Measurements from ENCODE around the gene KIF23. TPM values are rescaled to one million over a fixed set of nuclear protein-coding genes. Genes with fewer than 3 reads are reported as not detected.

KIF23 gene
- total and polyA plus RNA-seq, 8 donors, result 3.5 to 69.2 (median 31.0) TPM

DNA sequence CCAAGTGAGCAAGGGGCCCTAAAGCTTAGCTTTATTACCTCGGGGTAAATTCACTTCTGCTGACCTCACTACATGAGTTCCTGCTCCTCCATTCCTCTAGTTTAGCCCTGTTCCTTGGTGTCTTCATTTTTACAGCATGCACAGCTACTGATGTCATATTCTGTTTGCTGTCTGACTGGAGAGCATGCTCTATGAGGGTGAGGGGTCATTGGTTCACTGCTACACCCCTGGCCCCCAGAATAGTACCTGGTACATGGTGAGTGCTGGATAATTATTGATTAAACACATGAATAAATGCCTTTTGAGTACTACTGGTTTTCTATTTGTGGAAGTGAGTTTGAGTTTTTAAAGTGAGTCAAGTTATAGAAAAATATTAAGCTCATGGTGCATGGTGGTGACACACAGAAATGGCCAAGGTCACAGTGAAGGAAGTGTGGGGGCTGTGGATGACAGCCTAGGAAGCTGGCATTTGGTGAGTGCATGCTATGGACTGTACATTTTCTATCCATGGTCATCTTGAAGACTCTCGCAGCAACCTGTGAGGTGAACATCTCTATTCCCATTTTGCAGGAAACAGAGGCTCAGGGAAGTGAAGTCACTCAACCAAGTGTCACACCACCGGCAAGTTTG, 72.4 kb downstream of the KIF23 start:
- H3K4me3 ChIP-seq, result no peak overlapping the region
- H3K27me3 ChIP-seq, result no peaks in the 10 kb centered on the region
- no peaks in the 10 kb centered on the region for H3K36me3 ChIP-seq
- TF ChIP-seq, protein P1, sequence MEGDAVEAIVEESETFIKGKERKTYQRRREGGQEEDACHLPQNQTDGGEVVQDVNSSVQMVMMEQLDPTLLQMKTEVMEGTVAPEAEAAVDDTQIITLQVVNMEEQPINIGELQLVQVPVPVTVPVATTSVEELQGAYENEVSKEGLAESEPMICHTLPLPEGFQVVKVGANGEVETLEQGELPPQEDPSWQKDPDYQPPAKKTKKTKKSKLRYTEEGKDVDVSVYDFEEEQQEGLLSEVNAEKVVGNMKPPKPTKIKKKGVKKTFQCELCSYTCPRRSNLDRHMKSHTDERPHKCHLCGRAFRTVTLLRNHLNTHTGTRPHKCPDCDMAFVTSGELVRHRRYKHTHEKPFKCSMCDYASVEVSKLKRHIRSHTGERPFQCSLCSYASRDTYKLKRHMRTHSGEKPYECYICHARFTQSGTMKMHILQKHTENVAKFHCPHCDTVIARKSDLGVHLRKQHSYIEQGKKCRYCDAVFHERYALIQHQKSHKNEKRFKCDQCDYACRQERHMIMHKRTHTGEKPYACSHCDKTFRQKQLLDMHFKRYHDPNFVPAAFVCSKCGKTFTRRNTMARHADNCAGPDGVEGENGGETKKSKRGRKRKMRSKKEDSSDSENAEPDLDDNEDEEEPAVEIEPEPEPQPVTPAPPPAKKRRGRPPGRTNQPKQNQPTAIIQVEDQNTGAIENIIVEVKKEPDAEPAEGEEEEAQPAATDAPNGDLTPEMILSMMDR (IDR thresholded peaks at IDR 0.05), result no peak
- intact Hi-C loops (cut with DNase I), result no loop called here
- no peaks in the 10 kb centered on the region for H3K9me3 ChIP-seq
- DNase-seq, result no peak
- H3K27ac ChIP-seq, result no peak overlapping the region
- no peak for ATAC-seq
- H3K4me1 ChIP-seq, result peaks cover 0 to 6% of the 10 kb centered on the region in 2 donors

GRCh38 chr15:69489073-69489571, 75.0 kb downstream of the KIF23 start:
- Histone ChIP-seq H3K4me3 (no peak overlapping the region), H3K36me3 (no peaks in the 10 kb centered on the region), H3K9me3 (no peaks in the 10 kb centered on the region), H3K27ac (no peak overlapping the region), H3K4me1 (peaks cover 0 to 6% of the 10 kb centered on the region in 2 donors), H3K27me3 (no peaks in the 10 kb centered on the region)
- DNase-seq, result no peak
- ATAC-seq, result no peak
- intact Hi-C loops (cut with DNase I), result no loop called here
- TF ChIP-seq, protein P1 (IDR thresholded peaks at IDR 0.05), result no peak

GRCh38 chr15:69490356-69491037, 76.3 kb downstream of the KIF23 start:
- Histone ChIP-seq H3K27me3 (no peaks in the 10 kb centered on the region), H3K36me3 (no peaks in the 10 kb centered on the region), H3K27ac (no peak overlapping the region), H3K9me3 (no peaks in the 10 kb centered on the region), H3K4me3 (no peak overlapping the region), H3K4me1 (peaks cover 0 to 6% of the 10 kb centered on the region in 2 donors)
- TF ChIP-seq, protein P1 (IDR thresholded peaks at IDR 0.05), result no peak
- DNase-seq (no peak), ATAC-seq (peak; percentile 53)
- intact Hi-C loops (cut with DNase I), result no loop called here

- TF ChIP-seq, protein P1 (IDR thresholded peaks at IDR 0.05), result no peak
- intact Hi-C loops (cut with DNase I), result no loop called here
- Histone ChIP-seq H3K36me3 (no peaks in the 10 kb centered on the region), H3K4me3 (no peak overlapping the region), H3K27ac (no peak overlapping the region), H3K4me1 (peaks cover 0 to 6% of the 10 kb centered on the region in 2 donors), H3K9me3 (no peaks in the 10 kb centered on the region), H3K27me3 (no peaks in the 10 kb centered on the region)
- peak; percentile 49 for ATAC-seq
- DNase-seq, result peak in 1 of 4 donors; percentile 44
Observed at GRCh38 chr15:69491038-69491505, 76.9 kb downstream of the KIF23 start.

GRCh38 chr15:69493406-69493805, 79.3 kb downstream of the KIF23 start:
- TF ChIP-seq, protein P1 (IDR thresholded peaks at IDR 0.05), result no peak
- no peak overlapping the region for H3K4me3 ChIP-seq
- H3K27ac ChIP-seq, result no peak overlapping the region
- no peaks in the 10 kb centered on the region for H3K36me3 ChIP-seq
- H3K4me1 ChIP-seq, result peaks cover 0 to 6% of the 10 kb centered on the region in 2 donors
- DNase-seq, result no peak
- H3K9me3 ChIP-seq, result no peaks in the 10 kb centered on the region
- no peaks in the 10 kb centered on the region for H3K27me3 ChIP-seq
- intact Hi-C loops (cut with DNase I), result no loop called here
- ATAC-seq, result no peak
